Measurements from ENCODE around the gene SMC2.

SMC2 gene

DNA sequence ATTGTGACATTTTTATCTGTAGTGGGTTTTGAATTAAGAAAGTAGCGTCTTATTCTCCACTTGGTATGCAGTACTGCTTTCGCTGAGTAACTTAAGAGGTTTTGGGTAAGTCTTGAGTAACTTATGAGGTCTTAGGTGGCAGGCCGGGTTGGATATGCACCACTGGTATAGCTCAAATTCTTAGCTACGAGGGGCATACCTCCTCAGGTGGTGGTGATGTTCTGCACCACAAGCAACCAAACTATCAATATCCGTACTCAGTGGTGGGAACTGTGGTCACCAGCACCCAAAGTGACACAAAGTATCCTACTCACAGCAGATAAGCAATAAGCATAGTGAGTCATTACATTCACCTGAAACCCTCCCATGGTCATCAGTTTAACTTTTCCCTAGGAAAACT, 13.7 kb downstream of the SMC2 start:
- DNase-seq (ENCODE audit: low spot score), result no peak

DNA sequence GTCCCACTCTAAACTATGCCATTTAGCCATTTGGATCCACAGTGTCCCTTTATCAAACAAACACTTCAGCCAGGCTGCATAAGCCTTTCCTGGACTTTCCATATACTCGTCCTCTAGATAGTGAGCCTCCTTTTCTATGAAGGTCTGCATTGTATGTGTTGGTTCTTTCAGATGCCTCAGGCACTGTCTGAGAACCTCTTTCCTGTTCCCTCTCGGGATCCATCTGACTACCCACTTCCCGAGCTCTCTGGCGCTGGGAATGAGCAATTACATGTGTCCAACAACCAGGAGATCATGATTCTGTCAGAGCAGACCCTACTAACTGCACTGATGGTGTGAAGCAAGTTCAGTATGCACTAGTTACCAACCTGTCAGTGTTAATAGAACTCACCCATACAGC, 14.2 kb downstream of the SMC2 start:
- DNase-seq (ENCODE audit: low spot score), result no peak

DNA sequence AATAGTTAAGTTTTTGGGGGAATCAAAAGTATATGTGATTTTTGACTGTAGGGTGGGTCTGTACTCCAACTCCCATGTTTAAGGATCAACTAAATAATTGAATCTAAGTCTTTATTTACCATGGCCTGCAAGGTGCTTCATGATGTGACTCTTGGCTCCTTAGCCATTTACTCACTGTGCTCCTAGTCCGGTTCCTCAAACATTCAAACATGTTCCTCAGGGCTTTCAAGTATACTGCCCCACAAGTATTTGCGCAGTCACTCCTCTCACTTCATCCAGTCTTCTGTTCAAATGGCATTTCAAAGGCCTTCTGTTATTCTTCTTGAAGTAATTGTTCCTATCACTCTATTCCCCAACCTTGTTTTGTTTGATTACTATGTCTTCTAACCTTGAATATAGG, 16.4 kb downstream of the SMC2 start:
- no peak for DNase-seq (ENCODE audit: low spot score)

DNA sequence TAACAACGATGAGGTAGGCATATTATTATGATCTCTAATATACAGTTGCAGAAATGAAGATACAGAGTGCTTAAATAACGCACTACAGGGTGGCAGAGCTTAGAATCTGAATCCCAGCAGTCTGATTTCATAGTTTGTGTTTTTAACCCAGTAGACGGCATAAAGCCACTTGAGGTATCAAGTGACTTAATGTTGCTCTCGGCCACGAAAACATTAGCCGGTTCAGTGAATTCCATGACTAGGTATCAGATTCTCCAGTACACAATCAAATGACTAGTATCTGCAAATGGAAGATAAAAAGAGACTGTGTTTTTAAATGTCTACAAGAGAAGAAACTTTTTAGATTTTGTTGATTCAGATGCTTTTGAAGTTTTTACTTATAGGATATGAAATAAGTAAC, 24.8 kb downstream of the SMC2 start:
- no peak for DNase-seq (ENCODE audit: low spot score)

DNA sequence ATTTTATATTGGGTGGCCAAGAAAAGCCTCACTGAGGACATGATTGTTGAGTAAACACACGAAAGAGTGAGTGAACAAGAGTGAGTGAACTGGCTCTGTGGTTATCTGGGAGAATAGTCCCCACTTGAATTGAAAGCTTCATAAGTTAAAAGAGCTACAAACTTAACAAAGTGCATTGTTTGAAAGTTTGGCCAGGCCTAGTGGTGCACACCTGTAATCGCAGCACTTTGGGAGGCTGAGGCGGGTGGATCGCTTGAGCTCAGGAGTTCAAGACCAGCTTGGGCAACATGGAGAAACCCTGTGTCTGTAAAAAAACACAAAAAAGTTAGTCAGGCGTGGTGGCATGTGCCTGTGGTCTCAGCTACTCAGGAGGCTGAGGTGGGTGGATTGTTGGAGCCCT, 26.9 kb downstream of the SMC2 start:
- DNase-seq (ENCODE audit: low spot score), result no peak

DNA sequence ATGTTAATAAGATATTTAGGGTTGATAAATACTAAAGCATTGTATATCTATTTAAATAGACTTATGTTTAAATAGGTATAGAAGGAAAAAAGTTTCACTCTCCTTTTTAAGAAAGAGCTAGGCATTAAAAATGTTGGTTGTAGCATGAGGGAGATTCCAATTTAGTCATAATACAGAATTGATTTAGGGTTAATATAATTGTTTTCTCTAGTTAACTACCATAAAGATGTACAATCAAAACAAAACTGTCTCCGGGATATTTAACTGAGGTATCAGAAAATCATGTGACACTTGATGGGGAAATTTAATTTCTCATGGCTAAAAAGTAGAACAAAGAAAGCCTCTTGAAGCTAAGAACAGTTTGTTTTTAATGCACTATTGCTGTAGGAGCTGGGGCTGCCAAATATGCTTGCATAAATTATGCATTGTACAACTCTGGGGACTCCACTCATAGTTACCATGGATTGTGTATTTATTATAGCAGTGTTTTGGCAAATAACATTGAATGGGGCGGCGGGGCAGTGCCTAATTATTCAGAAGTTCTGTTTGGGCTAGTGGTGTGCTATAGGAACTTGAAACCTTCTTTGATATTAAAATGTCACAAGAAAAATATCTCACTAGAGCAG, 44.2 kb downstream of the SMC2 start:
- no peak for DNase-seq (ENCODE audit: low spot score)

DNA sequence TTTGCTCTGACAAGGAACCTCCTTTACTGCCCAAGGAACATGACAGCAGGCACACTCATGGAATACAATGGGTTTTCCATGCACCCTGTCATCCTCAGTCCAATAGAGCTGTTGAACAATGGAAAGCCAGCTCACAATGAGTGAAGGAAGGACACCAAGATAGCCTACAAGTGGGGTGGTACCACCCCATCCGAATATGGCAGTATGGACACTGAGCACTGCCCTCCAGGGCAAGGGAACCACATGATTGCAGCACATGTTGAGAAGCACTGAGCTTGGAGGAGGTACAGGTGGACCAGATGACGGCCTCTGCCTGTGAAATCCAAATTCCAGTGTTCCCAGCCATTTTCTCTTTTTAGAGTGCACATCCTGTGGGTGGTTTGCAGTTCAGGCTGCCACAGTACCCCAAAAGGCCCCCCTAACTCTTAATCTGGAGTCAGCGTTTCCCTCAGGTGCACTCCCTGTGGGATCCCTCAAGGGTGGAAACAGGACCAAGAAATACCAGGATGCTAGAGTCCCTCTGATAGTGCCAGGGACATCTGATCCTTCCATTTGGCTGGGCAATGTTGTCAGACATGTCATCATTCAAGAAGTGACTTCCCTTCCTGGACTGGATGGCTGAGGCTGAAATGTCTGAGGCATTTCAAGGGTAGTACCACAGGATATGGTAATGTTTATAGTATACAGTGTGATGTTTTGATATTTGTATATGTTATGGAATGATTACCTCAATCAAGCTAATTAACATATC, 48.9 kb downstream of the SMC2 start:
- DNase-seq (ENCODE audit: low spot score), result no peak

DNA sequence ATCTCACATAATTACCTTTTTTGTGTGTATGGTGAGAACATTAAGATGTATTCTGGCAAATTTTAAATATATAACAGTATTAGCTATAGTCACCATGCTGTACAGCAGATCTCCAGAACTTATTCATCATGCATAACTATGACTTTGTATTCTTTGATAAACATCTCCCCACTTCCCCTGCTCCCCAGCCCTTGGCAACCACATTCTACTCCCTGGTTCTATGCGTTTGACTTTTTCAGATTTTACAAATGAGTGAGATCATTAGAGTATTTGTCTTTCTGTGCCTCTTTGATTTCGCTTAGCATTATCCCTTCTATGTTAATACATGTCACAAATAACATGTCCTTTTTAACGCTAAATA, 49.4 kb downstream of the SMC2 start:
- DNase-seq (ENCODE audit: low spot score), result no peak

DNA sequence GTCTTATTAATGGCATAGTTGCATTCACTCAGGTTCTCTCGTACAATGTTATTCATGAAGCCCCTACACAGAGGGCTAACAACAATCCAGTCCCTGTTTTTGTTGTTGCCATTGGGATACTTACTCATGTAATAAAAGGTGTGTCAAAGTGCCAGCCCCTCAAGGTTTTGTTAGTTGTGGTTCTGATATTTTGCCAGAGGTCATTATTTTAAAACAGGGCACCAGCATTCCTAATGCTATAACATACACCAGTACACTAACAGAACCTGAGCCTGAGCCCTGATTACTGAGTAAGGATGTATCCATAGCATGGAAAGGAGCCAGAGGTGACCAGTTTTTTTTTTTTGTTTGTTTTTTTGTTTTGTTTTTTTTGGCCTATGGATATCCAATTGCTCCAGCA, 50.2 kb downstream of the SMC2 start:
- no peak for DNase-seq (ENCODE audit: low spot score)

DNA sequence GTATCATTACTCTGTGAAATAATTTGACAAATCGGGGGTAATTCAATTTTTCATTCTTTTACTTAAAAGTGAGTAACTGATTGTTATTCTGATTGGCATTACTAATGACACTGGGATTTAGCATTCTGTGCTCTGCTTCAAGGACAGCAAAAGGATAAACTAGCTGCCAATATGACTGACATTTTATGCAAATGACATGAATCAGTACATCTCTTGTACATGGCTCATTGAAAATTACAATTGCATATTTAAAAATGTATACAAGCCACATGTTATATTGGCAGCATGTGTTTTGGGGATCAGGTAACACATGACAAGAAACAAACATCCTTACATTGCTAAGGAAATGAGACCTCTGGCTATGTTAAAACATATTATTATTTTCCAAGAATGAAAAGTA, 79.0 kb downstream of the SMC2 start:
- DNase-seq (ENCODE audit: low spot score), result no peak

DNA sequence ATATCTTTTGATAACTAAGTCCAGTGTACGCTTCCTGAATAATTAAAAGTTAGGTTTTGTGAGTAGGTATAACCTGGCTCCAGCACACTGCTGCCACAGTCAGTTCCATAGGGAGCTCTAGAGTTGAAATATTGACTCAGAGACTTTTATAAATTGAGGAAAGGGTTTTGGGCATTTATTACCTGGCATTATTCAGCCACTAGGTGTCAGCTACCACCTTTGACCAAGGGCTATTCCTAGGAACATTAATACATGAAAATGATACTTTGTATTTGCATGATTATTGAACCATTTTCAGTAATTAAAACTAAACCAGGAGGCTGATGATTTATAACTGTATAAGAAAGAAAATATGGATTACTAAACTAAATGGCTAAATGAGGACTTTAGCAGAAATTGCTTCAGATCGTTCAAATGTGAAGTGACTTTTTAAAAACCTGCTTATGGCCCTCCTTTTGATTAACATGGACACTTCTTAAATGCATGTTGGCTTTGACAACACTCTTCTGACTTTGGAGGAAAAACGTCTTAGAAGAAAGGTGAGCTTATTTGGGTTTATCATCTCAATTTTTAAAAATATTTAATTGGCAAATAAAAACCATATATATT, 83.0 kb downstream of the SMC2 start:
- no peak for DNase-seq (ENCODE audit: low spot score)

DNA sequence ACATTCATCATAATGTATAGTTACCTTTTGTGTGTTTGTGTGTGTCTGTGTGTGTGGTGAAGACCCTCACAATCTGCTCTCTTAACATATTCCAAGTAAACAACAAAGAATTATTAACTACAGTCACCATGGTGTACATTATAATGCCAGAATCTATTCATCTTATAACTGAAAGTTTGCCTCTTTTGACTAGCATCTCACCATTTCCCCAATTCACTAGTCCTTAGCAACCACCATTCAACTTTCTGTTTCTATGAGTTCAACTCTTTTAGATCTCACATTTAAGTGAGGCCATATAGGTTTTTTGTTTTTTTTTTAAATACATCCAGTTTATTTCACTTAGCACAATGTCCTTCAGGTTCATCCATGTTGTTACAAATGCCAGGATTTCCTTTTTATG, 83.6 kb downstream of the SMC2 start:
- no peak for DNase-seq (ENCODE audit: low spot score)

All from hematopoietic multipotent progenitor cell treated with erythropoietin and hydrocortisone succinate and interleukin-3 and kit ligand, for 17 days (in vitro differentiated cells).